Frontal cortex (tissue), 4 donors: ENCODE data around the gene HOXA5. TPM values are rescaled to one million over a fixed set of nuclear protein-coding genes. Genes with fewer than 3 reads are reported as not detected.

Source experiments
- DNase-seq, 2 donors: peaks; one replicate each; pipeline ENCODE4 v3.0.0; 2012; ENCODE audit warnings: low spot score in 2 of 2
- FAIRE-seq: peaks from 2 replicates; lab custom pipeline; 2012; peaks lifted over from hg19 to GRCh38; lab: Jason Lieb, UNC
- total RNA-seq: library from RNA; depleted of rRNA; stranded (reverse); fragments of >200 nt; gene quantifications from one replicate; pipeline ENCODE4 v1.2.3, GENCODE V29; 2014
- donor health status: control.
- donor health status: control.
- donor health status: control.

The HOXA5 gene
- total RNA-seq, 1 donor from 2014 or later = not detected

- FAIRE-seq (no peak), DNase-seq (peak; percentile 84)
These were observed 7.3 kb upstream of the HOXA5 start for GRCh38 chr7:27150568-27151340.

- FAIRE-seq (no peak), DNase-seq (no peak)
These were observed 6.5 kb upstream of the HOXA5 start for GRCh38 chr7:27149842-27150567.

- FAIRE-seq = no peak
- no peak for DNase-seq
These were observed 5.5 kb upstream of the HOXA5 start for GRCh38 chr7:27148756-27149641.

GRCh38 chr7:27148031-27148755 lies 4.7 kb upstream of the HOXA5 start:
- DNase-seq (no peak), FAIRE-seq (no peak)

GRCh38 chr7:27147199-27148030 lies 3.9 kb upstream of the HOXA5 start, which contains the start of gene HOXA6:
Gene HOXA6, minus strand, starts transcription at chr7:27147774. Its CDS starts 25 bp downstream, at chr7:27147749.
- DNase-seq = no peak
- no peak for FAIRE-seq

GRCh38 chr7:27146491-27147198 lies 3.2 kb upstream of the HOXA5 start:
- no peak for FAIRE-seq
- peak in 1 of 2 donors; percentile 31 for DNase-seq

- DNase-seq = peak in 1 of 2 donors; percentile 15
- FAIRE-seq = no peak
These were observed 2.5 kb upstream of the HOXA5 start for GRCh38 chr7:27145914-27146412.

- DNase-seq (peak in 1 of 2 donors; percentile 33), FAIRE-seq (no peak)
These were observed 1.9 kb upstream of the HOXA5 start for GRCh38 chr7:27145165-27145913.

- no peak for DNase-seq
- no peak for FAIRE-seq
These were observed 1.3 kb upstream of the HOXA5 start for GRCh38 chr7:27144781-27145164.

- no peak for DNase-seq
These were observed 684 bp upstream of the HOXA5 start for GRCh38 chr7:27143950-27144780.

GRCh38 chr7:27142580-27143022 lies 880 bp downstream of the HOXA5 start:
- no peak for FAIRE-seq
- DNase-seq = no peak

More at GRCh38 chr7:27143950-27144780, 684 bp upstream of the HOXA5 start:
- no peak for FAIRE-seq

- DNase-seq = peak in 1 of 2 donors; percentile 42
These were observed 1.4 kb downstream of the HOXA5 start for GRCh38 chr7:27141923-27142579.

GRCh38 chr7:27141137-27141922 lies 2.2 kb downstream of the HOXA5 start:
- FAIRE-seq = no peak
- DNase-seq = no peak

More at GRCh38 chr7:27141923-27142579, 1.4 kb downstream of the HOXA5 start:
- FAIRE-seq = no peak

- DNase-seq (no peak), FAIRE-seq (no peak)
These were observed 3.2 kb downstream of the HOXA5 start for GRCh38 chr7:27140126-27140857.
